Panc1 (cell line): ENCODE measurements around the gene ARPC1B. TPM values are rescaled to one million over a fixed set of nuclear protein-coding genes. Genes with fewer than 3 reads are reported as not detected.
"Not testable (repeated sequence)": the region's sequence is repeated elsewhere in the genome, so short reads cannot be mapped to it uniquely, and the experiment has no call there.

Experiments
- ATAC-seq: fragments of 200-7000 bp; cut with Tn5 transposase; 2 replicates; pipeline ENCODE4 v1.9.1; 2020; ENCODE audit warnings: mild to moderate bottlenecking, moderate library complexity
- BruUV-seq: library from RNA; stranded (reverse); fragments of 400-500 nt; replicated peaks from 2 replicates; lab custom pipeline; 2021; lab: Mats Ljungman, UMichigan
- CTCF ChIA-PET: fragments of 300-600 bp; sonication (Branson Sonifier 250); formaldehyde crosslinking; loops from one replicate; lab custom pipeline; 2022; ENCODE audit warnings: antibody characterized with exemption; lab: Charles Lee
- POLR2A ChIA-PET: fragments of 300-600 bp; sonication (Branson Sonifier 250); formaldehyde crosslinking; loops from one replicate; lab custom pipeline; 2022; ENCODE audit warnings: antibody characterized with exemption; lab: Charles Lee
- DNase-seq: peaks from one replicate; pipeline ENCODE4 v3.0.0-alpha.2; 2010; ENCODE audit warnings: low read depth, low spot score
- H3K27ac ChIP-seq: 2 replicates; pipeline ENCODE4 v1.5.1; 2011; ENCODE audit warnings: mild to moderate bottlenecking, low read length, inconsistent platforms
- H3K27me3 ChIP-seq: fragments of 200-500 bp; sonication (Bioruptor generic); 2 replicates; pipeline ENCODE4 v1.6.0; 2014; ENCODE audit warnings: low read length, inconsistent platforms; ENCODE audit not compliant: control insufficient read depth, insufficient read depth
- H3K36me3 ChIP-seq: fragments of 200-500 bp; sonication (Bioruptor generic); 2 replicates; pipeline ENCODE4 v1.5.1; 2014; ENCODE audit warnings: inconsistent platforms, mild to moderate bottlenecking, low read length, moderate library complexity; ENCODE audit not compliant: control insufficient read depth, insufficient read depth
- H3K4me1 ChIP-seq: 2 replicates; pipeline ENCODE4 v1.5.1; 2011; ENCODE audit warnings: inconsistent platforms, mild to moderate bottlenecking, low read length, moderate library complexity; ENCODE audit not compliant: control insufficient read depth, insufficient read depth
- H3K4me3 ChIP-seq, 2 experiments: 2 replicates each; pipeline ENCODE4 v1.5.1; 2011 to 2012; ENCODE audit warnings: low read depth in 2 of 2, low read length in 2 of 2, mild to moderate bottlenecking in 2 of 2, inconsistent platforms in 1 of 2, moderate library complexity in 1 of 2
- H3K9me3 ChIP-seq: fragments of 200-500 bp; sonication (Bioruptor generic); 2 replicates; pipeline ENCODE4 v1.5.1; 2014; ENCODE audit warnings: low read depth, mild to moderate bottlenecking, inconsistent platforms, low read length, moderate library complexity; ENCODE audit not compliant: control insufficient read depth, insufficient read depth
- POLR2AphosphoS5 ChIP-seq: IDR thresholded peaks from 2 replicates; pipeline ENCODE4 v1.6.1; 2012; ENCODE audit warnings: mild to moderate bottlenecking, low read depth, low read length, moderate library complexity
- SIN3A ChIP-seq: IDR thresholded peaks from 2 replicates; pipeline ENCODE4 v1.6.1; 2012; ENCODE audit warnings: low read depth, mild to moderate bottlenecking, low read length, moderate library complexity, borderline replicate concordance; ENCODE audit not compliant: insufficient read depth
- TCF7L2 ChIP-seq: IDR thresholded peaks from 2 replicates; pipeline ENCODE4 v1.6.1; 2011; ENCODE audit warnings: mild to moderate bottlenecking, low read depth, low read length, inconsistent platforms
- in situ Hi-C: cut with HindIII; loops from 2 replicates; pipeline ENCODE4 v1.10.0; 2016; ENCODE audit warnings: low sequenced_read_pairs, low pct_unique_long_range_greater_than_20kb
- intact Hi-C: fragments of 100-400 bp; cut with micrococcal nuclease; formaldehyde crosslinking; loops from one replicate; pipeline ENCODE4 v1.10.0; 2022; ENCODE audit not compliant: unreplicated experiment
- total RNA-seq: library from RNA; stranded (reverse); gene quantifications from one replicate; pipeline ENCODE4 v1.2.1, GENCODE V29; 2021; ENCODE audit not compliant: unreplicated experiment
- TF ChIP-seq, protein P1 (sequence below): fragments of 450-650 bp; IDR thresholded peaks from 2 replicates; pipeline ENCODE4 v1.5.1; 2017; ENCODE audit warnings: mild to moderate bottlenecking
- TF ChIP-seq, protein P2 (sequence below), 2 experiments: IDR thresholded peaks; 2 replicates each; pipeline ENCODE4 v1.6.1; 2011 to 2012; ENCODE audit warnings: low read depth in 2 of 2, control low read depth in 1 of 2, low read length in 1 of 2, mild to moderate bottlenecking in 1 of 2, moderate library complexity in 1 of 2; ENCODE audit not compliant: insufficient read depth in 1 of 2

ARPC1B gene
- total RNA-seq, 1 experiment from 2014 or later, result 266 TPM

DNA sequence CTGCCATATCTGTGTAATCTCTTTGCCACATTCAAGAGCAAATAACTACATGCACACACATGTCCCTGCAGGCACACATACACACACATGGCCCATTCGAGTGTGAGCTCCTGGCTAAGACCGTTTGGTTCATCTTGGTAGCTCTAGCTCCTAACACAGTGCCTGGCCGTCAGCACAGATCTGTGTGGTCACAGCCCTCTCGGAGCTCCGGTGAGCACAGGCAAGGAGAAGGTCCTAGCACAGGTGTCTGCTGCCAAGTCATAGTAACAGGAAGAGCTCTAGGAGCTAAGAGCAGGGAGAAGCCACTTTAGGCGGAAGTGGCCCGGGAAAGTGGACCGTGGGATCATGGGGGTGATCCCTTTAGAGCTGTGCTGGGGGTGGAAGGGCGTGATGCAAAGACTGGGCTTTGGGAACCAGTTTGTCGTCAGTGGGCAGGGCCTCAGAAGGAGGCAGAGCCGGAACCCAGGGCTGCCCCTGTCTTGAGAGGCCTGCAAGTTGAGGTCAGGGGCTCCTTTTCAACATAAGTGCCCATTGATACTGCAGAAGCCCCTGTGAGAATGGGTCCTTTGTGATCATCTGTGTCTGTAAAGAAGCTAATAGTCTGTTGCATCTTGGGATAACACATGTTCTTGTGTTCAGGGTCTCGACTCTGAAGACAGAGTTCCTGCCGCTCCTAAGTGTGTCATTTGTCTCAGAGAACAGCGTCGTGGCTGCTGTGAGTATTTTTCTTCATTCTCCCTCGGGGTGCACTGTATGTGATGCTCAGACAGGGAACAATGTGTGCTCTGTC, 16.6 kb upstream of the ARPC1B start:
- Histone ChIP-seq H3K9me3 (no peaks in the 10 kb centered on the region), H3K27me3 (no peaks in the 10 kb centered on the region), H3K27ac (no peak overlapping the region), H3K4me3 (no peak overlapping the region), H3K4me1 (no peaks in the 10 kb centered on the region), H3K36me3 (peaks cover 12% of the 10 kb centered on the region; the same call in 1 of the 2 replicates)
- POLR2A ChIA-PET, result no interaction called here
- in situ Hi-C loops, result no loop called here
- TF ChIP-seq SIN3A, result no peak
- TF ChIP-seq, protein P1, sequence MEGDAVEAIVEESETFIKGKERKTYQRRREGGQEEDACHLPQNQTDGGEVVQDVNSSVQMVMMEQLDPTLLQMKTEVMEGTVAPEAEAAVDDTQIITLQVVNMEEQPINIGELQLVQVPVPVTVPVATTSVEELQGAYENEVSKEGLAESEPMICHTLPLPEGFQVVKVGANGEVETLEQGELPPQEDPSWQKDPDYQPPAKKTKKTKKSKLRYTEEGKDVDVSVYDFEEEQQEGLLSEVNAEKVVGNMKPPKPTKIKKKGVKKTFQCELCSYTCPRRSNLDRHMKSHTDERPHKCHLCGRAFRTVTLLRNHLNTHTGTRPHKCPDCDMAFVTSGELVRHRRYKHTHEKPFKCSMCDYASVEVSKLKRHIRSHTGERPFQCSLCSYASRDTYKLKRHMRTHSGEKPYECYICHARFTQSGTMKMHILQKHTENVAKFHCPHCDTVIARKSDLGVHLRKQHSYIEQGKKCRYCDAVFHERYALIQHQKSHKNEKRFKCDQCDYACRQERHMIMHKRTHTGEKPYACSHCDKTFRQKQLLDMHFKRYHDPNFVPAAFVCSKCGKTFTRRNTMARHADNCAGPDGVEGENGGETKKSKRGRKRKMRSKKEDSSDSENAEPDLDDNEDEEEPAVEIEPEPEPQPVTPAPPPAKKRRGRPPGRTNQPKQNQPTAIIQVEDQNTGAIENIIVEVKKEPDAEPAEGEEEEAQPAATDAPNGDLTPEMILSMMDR, result no peak
- TF ChIP-seq, protein P2, sequence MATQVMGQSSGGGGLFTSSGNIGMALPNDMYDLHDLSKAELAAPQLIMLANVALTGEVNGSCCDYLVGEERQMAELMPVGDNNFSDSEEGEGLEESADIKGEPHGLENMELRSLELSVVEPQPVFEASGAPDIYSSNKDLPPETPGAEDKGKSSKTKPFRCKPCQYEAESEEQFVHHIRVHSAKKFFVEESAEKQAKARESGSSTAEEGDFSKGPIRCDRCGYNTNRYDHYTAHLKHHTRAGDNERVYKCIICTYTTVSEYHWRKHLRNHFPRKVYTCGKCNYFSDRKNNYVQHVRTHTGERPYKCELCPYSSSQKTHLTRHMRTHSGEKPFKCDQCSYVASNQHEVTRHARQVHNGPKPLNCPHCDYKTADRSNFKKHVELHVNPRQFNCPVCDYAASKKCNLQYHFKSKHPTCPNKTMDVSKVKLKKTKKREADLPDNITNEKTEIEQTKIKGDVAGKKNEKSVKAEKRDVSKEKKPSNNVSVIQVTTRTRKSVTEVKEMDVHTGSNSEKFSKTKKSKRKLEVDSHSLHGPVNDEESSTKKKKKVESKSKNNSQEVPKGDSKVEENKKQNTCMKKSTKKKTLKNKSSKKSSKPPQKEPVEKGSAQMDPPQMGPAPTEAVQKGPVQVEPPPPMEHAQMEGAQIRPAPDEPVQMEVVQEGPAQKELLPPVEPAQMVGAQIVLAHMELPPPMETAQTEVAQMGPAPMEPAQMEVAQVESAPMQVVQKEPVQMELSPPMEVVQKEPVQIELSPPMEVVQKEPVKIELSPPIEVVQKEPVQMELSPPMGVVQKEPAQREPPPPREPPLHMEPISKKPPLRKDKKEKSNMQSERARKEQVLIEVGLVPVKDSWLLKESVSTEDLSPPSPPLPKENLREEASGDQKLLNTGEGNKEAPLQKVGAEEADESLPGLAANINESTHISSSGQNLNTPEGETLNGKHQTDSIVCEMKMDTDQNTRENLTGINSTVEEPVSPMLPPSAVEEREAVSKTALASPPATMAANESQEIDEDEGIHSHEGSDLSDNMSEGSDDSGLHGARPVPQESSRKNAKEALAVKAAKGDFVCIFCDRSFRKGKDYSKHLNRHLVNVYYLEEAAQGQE (IDR thresholded peaks at IDR 0.05; ENCODE audit: insufficient read depth in 1 of 2, low read depth in 2 of 2, low read length in 1 of 2), result no peak
- TF ChIP-seq TCF7L2, result no peak
- TF ChIP-seq POLR2AphosphoS5, result no peak
- BruUV-seq, result no TSS peak
- intact Hi-C loops, result no loop called here
- DNase-seq (no peak), ATAC-seq (no peak)
- CTCF ChIA-PET, result interaction anchor here (1.0 kb wide), 1 partner anchor 8 kb away, joined by 6 read pairs; no protein-coding TSS in a partner anchor

DNA sequence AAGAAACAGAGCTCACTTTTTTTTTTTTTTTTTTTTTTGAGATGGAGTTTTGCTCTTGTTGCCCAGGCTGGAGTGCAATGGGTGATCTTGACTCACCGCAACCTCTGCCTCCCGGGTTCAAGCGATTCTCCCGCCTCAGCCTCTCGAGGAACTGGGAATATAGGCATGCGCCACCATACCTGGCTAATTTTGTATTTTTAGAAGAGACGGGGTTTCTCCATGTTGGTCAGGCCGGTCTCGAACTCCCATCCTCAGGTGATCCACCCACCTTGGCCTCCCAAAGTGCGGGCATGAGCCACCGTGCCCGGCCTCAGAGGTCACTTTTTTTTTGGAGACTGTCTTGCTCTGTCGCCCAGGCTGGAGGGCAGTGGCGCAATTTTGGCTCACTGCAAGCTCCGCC, 16.0 kb upstream of the ARPC1B start:
- BruUV-seq, ATAC-seq, DNase-seq, intact Hi-C loops, CTCF ChIA-PET, H3K27me3 ChIP-seq, in situ Hi-C loops, H3K4me3 ChIP-seq, POLR2A ChIA-PET, H3K27ac ChIP-seq, H3K4me1 ChIP-seq, H3K9me3 ChIP-seq: not testable (repeated sequence)
- H3K36me3 ChIP-seq, result peaks cover 12% of the 10 kb centered on the region; the same call in 1 of the 2 replicates
